ENCODE measurements around the gene FEM1A.
"Not testable (repeated sequence)": the region's sequence is repeated elsewhere in the genome, so short reads cannot be mapped to it uniquely, and the experiment has no call there.

The FEM1A gene

GRCh38 chr19:4814625-4815425 lies 23.3 kb downstream of the FEM1A start:
- DNase-seq = no peak

- peak; percentile 80 to 84 for DNase-seq
These were observed 24.1 kb downstream of the FEM1A start for GRCh38 chr19:4815426-4816201.

DNA sequence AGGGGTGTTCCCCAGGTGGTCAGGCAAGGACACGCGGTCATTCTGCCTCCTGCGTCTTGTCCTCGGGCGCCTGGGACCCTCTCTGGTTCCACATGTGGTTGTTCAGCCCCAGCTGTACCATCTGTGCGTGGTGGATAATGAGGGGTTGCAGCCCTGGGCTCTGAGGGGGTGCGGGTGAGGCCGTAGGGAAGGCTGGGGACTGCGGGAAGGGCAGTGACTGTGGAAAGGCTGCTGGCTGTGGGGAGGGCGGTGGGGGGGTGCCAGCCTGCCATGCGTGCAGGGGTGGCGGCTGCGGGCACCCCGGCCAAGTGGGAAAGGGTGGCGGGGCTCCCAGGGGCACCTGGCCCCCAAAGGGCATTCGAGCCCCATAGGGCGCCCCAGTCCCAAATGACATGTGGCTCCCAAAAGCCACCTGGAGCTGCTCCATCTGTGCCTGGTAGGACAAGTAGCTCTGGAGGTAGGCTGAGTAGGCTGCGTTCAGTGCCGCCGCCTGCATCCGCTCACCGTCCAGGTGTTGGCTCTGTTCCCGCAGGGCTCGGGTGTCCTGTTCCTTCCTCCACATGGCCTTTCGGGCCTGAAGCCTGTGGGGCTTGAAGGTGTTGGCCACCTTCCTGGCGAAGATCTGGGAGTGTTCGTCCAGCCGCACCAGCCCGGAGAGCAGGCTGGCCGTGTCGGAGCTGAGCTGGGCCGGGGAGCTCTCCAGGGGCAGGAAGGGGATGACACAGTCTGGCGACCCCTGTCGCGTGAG lies 24.8 kb downstream of the FEM1A start:
- DNase-seq = no peak

GRCh38 chr19:4816950-4817278 lies 25.4 kb downstream of the FEM1A start:
- DNase-seq = no peak

- no peak for DNase-seq
These were observed 26.1 kb downstream of the FEM1A start for GRCh38 chr19:4817467-4818277.

DNA sequence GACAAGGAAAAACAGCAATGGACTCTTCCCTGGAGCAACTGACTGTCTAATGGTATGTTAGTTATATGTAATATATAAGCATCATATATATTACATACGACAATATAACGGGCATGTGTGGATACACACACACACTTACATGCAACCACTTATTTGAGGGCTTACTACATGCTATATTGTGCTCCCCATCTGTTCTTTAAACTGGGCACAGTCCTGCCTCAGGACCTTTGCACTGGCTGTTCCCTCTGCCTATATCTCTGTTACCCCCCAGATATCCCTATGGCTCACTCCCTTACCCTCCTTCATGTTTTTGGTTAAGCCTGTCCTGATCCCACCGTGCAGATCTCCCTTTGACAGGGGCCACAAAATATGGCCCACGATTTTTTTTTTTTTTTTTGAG lies 29.7 kb downstream of the FEM1A start:
- DNase-seq = no peak

DNA sequence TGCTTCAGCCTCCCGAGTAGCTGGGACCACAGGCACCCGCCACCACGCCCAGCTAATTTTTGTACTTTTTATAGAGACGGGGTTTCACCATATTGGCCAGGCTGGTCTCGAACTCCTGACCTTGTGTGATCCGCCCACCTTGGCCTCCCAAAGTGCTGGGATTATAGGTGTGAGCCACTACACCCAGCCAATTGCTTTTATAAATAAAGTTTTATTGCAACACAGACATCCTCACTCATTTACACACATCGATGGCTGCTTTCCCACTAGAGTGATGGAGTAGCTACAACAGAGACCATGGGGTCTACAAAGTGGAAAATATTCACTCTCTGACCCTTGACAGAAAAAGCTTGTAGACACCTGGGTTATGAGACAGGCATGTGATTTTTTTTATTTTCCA lies 30.8 kb downstream of the FEM1A start:
- DNase-seq = not testable (repeated sequence)

DNA sequence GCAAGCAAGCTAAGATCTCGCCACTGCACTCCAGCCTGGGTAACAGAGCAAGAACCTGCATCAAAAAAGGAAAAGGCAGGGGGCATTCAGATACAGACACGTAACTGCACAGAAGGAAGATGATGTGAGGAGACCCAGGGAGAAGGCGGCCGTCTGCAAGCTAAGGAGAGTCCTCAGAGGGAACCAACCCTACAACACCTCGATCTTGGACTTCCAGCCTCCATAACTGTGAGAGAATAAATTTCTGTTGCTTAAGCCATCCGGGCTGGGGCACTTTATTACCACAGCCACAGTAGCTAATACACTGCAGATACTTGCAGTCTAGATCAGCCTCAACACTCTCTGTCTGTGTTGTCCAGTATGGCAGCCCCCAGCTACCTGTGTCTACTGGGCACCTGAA lies 32.0 kb downstream of the FEM1A start:
- no peak for DNase-seq

- DNase-seq = no peak
These were observed 37.6 kb downstream of the FEM1A start for GRCh38 chr19:4829001-4829712.

DNA sequence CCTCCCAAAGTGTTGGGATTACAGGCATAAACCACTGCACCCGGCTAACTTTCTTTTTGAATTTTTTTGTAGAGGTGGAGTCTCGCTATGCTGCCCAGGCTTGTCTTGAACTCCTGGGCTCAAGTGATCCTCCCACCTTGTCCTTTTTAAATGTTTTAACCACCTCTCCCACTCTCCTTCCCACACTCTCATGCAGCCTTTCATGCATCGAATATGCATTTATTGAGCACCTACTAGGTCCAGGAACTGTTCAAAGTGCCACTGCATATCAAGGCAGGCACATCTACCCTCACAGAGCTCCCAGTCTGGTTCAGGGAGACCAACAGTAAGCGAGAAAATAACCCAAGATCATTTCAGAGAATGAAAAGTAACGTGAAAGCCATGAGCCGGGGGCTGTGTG lies 38.8 kb downstream of the FEM1A start:
- DNase-seq = no peak

DNA sequence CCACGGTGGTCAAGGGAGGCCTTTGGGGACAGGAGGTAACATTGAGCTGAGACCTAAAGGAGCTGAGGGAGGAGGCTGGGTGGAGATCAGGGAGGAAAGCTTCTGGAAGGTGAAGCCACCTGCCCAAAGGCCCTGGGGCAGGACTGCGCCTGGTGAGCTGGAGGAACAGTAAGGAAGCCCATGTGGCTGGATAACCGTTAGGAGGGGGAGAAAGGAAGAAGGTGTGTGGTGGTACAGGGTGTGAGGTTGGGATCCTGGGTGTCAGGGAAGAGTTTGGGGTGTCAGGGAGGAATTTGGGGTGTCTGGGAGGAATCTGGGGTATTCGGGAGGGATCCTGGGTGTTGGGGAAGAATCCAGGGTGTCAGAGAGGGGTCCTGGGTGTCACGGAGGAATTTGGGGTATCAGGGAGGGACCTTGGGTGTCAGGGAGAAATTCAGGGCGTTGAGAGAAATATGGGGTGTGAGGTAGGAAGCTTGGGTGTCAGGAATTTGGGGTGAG lies 39.3 kb downstream of the FEM1A start:
- no peak for DNase-seq

DNA sequence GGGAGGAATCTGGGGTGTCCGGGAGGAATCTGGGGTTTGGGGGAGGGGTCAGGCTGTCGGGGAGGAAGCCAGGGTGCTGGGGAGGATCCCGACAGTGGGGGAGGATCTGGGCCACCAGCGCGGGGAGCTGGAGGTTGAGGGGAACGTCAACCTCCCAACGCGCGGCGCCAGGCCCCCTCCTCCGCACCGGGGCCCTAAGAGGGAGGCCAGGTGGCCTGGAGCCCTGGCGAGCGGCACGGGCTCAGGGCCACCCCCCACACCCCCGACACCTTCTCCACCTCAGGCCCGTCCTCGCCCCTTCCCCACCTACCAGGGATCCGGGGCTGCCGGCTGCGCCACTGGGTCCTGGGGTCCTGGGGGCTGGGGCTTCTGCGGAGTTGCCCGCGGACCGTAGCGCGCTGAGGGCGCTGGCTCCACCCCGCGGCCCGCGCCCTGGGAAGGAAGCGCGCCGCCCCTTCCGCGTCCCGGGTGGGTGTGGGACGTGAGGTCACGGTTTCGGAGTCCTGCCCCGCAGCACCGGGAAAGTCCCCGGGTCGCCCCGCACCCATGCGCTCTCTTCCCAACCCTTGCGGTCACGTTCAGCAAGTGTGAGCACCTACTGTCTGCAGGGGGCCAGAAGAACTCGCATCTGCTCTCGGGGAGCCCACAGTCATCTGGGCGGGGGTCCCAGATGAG lies 39.9 kb downstream of the FEM1A start, which contains the start of gene TICAM1:
TICAM1 (minus strand) TSS at position 409 of the 675 bp plus-strand sequence. CDS start 13,335 bp downstream, outside the sequence.
- DNase-seq = peak; percentile 4 to 8

GRCh38 chr19:4831979-4832340 lies 40.4 kb downstream of the FEM1A start:
- DNase-seq = not testable (repeated sequence)

DNA sequence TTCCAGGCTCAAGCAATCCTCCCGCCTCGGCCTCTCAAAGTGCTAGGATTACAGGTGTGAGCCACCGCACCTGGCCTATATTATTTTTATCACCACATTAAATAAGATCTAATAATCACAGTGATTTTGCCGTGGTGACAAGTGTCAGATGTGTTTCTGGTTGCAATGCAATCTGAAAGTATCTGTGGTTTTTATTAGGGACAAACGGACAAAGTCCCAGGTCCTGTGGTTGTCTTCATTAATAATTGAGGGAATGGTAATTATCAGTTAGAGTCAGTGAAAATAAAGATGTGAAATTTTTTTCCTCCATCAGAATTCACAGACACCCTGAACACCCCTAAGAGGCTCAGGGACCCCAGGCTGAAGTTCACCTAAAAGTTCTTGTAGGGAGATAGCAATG lies 41.2 kb downstream of the FEM1A start:
- no peak for DNase-seq

DNA sequence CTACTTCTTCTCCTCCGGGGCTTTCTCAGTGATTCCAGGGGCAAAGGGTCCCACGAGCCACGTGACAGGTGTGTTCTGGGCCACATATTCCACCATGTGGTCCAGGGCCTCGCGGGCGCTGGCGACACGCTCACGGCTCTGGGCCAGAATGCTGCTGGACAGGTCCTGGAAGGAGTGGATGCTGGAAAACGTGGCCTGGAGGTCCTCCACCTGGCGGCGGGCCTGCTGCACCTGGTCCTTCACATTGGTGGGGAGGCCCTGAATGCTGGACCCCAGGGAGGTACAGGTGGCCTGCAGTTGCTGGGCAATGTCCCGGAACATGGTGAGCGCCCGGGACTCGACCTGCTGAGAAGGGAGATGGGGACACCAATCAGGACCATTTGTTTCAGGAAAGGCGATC lies 47.7 kb downstream of the FEM1A start:
- no peak for DNase-seq

GRCh38 chr19:4843647-4843965 lies 52.1 kb downstream of the FEM1A start:
- DNase-seq = no peak

DNA sequence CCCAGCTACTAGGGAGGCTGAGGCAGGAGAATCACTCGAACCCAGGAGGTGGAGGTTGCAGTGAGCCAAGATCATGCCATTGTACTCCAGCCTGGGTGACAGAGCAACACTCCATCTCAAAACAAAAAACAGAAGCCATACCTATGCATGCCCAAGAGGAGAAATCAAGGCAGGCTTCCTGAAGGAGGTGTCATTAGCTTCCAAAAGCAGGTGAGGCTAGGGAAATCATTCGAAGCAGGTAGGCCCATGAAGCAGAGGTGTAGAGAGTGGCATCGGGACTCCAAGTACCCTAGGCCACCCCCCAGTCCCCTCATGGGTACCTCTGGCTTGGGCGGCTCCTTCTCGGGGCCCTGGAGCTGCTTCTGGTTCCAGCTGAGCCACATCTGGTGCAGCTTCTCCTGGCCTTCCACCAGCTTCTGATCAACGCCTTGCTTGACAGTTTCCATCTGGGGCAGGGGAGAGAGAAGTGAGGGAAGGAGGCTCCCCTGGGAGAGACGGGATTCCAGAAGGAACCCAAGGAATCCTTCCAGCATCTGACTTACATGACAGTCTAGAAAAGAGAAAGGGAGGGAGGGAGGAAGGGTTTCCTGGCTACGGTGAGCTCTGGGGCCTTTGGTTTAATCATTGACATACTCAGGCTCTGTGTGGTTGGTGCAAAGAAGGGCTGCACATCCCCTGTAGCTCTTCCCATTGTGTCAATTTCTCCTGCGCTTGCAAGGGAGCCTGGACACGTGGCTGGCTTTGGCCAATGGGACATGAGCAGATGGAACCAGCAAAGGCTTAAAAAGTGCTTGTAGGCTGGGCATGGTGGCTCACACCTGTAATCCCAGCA lies 53.0 kb downstream of the FEM1A start:
- no peak for DNase-seq

GRCh38 chr19:4845975-4846374 lies 54.4 kb downstream of the FEM1A start:
- not testable (repeated sequence) for DNase-seq

- DNase-seq = no peak
These were observed 55.8 kb downstream of the FEM1A start for GRCh38 chr19:4847190-4847973.

- DNase-seq = no peak
These were observed 57.5 kb downstream of the FEM1A start for GRCh38 chr19:4849019-4849418.
